Tibial artery (tissue), 4 donors: ENCODE results near the gene MYO5A.

ENCODE experiments used
- DNase-seq, 2 donors: peaks; one replicate each; pipeline ENCODE4 v3.0.0-alpha.2; 2019
- H3K27ac ChIP-seq, 2 donors: fragments of 200-600 bp; sonication (generic) in 1 of 2; 1 replicate in 1 of 2; 2 replicates in 1 of 2; pipeline ENCODE4 v1.5.1; 2018 to 2019; ENCODE audit warnings: mild to moderate bottlenecking in 1 of 2
- H3K27me3 ChIP-seq, 2 donors: fragments of 200-600 bp; sonication (generic) in 1 of 2; one replicate each; pipeline versions ENCODE4 v1.5.1 to v1.6.0; 2016 to 2019
- H3K36me3 ChIP-seq, 3 donors: fragments of 200-600 bp; sonication (generic) in 2 of 3; one replicate each; pipeline ENCODE4 v1.5.1; 2016 to 2019; ENCODE audit warnings: mild to moderate bottlenecking in 2 of 3
- H3K4me1 ChIP-seq, 4 donors: fragments of 200-600 bp; sonication (generic) in 2 of 4; 1 replicate in 3 of 4; 2 replicates in 1 of 4; pipeline ENCODE4 v1.5.1; 2016 to 2019
- H3K4me3 ChIP-seq, 2 donors: fragments of 200-600 bp; sonication (generic) in 1 of 2; 1 replicate in 1 of 2; 2 replicates in 1 of 2; pipeline ENCODE4 v1.5.1; 2018 to 2019; ENCODE audit warnings: mild to moderate bottlenecking in 2 of 2
- H3K9me3 ChIP-seq, 3 donors: fragments of 200-600 bp; sonication (generic) in 1 of 3; one replicate each; pipeline ENCODE4 v1.5.1; 2016 to 2019
- intact Hi-C: fragments of 100-400 bp; cut with DNase I; formaldehyde crosslinking; loops from one replicate; pipeline ENCODE4 v1.15.0; 2023; ENCODE audit warnings: low total_unique reads
- TF ChIP-seq, protein P1 (sequence below), 2 experiments: fragments of 200-600 bp in 1 of 2; fragments of 450-650 bp in 1 of 2; IDR thresholded peaks; one replicate each; pipeline ENCODE4 v1.5.1; 2017 to 2019; ENCODE audit warnings: antibody characterized with exemption in 2 of 2, mild to moderate bottlenecking in 1 of 2, moderate library complexity in 1 of 2

Gene MYO5A

DNA sequence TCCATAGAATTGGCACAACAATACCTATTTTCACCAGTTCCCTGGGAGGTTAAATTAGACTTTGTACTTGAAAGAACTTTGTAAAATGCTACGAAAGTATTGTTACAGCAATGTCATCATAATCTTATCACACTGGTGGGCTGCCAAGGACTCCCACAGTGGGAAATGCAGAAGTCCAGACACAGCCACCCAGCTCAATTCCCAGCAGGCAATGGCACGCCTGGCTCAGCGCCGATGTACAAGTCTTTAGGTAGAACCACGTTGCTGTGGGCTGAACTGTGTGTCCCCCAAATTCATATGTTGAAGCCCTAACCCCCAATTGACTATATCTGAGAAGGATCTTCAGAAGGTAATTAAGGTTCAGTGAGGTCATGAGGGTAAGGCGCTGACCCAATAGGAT is 245.4 kb downstream of the MYO5A start:
- no peaks in the 10 kb centered on the region for H3K4me1 ChIP-seq
- peaks cover 0 to 6% (median 0%) of the 10 kb centered on the region in 3 donors for H3K36me3 ChIP-seq
- H3K27ac ChIP-seq = no peak overlapping the region
- DNase-seq = no peak
- H3K4me3 ChIP-seq = no peak overlapping the region
- peaks cover 0 to 5% of the 10 kb centered on the region in 2 donors for H3K27me3 ChIP-seq
- TF ChIP-seq, protein P1, sequence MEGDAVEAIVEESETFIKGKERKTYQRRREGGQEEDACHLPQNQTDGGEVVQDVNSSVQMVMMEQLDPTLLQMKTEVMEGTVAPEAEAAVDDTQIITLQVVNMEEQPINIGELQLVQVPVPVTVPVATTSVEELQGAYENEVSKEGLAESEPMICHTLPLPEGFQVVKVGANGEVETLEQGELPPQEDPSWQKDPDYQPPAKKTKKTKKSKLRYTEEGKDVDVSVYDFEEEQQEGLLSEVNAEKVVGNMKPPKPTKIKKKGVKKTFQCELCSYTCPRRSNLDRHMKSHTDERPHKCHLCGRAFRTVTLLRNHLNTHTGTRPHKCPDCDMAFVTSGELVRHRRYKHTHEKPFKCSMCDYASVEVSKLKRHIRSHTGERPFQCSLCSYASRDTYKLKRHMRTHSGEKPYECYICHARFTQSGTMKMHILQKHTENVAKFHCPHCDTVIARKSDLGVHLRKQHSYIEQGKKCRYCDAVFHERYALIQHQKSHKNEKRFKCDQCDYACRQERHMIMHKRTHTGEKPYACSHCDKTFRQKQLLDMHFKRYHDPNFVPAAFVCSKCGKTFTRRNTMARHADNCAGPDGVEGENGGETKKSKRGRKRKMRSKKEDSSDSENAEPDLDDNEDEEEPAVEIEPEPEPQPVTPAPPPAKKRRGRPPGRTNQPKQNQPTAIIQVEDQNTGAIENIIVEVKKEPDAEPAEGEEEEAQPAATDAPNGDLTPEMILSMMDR (IDR thresholded peaks at IDR 0.05) = no peak
- no peaks in the 10 kb centered on the region for H3K9me3 ChIP-seq
- intact Hi-C loops = no loop called here

DNA sequence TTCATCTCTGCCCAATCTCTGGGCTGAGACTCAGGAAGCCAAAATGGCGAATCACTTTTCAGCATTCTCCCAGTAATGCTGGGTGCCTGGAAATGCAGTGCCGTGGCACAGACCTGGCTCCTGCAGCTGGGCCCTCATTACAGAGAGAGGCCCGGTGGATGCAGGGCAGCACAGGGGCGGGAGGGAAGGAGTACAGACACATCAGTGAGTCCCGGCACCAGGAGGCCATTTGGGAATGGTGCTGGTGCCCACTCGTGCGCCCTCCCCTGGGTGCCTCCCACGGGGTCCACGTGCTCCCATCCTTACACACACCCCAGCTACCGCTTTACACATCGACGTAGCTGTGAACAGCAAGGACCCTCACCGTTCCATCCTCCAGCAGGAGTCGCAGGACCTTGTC is 246.3 kb downstream of the MYO5A start:
- H3K27ac ChIP-seq = no peak overlapping the region
- peaks cover 0 to 14% (median 0%) of the 10 kb centered on the region in 3 donors for H3K36me3 ChIP-seq
- intact Hi-C loops = no loop called here
- DNase-seq = no peak
- no peak overlapping the region for H3K4me3 ChIP-seq
- TF ChIP-seq, protein P1 (IDR thresholded peaks at IDR 0.05) = no peak
- H3K27me3 ChIP-seq = peaks cover 0 to 5% of the 10 kb centered on the region in 2 donors
- no peaks in the 10 kb centered on the region for H3K4me1 ChIP-seq
- H3K9me3 ChIP-seq = no peaks in the 10 kb centered on the region

DNA sequence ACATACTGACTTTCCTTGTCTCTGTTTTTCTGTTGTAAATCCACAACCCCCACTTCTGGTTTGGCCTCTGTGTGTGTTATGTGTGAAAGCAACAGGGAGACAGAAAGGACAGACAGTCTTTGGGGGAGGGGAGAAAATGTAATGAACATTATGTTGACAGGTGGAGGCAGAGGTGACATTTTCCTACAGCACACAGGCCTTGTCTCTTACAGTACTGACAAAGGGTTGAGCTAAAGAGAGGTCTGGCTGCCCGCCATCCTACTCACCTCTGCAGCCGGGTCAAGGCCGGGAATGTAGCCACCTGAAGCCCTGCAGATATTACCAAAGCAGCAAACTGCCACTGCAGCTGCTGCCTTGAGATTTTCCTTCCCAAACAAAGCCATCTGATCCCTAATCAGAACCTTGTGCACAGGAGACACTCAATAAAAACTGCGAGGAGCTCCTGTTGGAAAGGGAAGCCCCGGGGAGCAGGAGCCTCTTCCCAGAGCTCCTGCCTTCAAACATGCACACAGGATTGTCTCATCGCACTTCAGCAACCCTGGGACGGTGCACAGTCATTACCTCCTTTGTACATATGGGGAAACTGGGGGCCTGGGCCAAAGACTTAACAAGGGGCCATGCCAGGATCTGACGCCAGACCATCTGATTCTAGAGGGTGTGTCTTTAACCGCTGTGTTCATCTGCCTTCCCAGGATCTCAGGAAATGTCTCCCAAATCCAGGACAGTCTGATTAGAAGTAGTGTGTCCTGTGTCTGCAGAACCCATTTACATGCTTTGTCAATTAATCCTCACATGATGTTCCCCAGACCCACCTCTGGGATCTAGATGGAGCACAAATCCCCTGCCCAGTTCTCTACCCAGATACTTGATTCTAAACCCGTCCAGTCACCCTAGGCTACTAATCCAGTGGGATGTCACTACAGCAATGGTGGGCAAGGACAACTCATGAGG is 247.3 kb downstream of the MYO5A start:
- Histone ChIP-seq H3K27me3 (peaks cover 0 to 5% of the 10 kb centered on the region in 2 donors), H3K9me3 (no peaks in the 10 kb centered on the region), H3K27ac (no peak overlapping the region), H3K4me3 (no peak overlapping the region), H3K36me3 (peaks cover 0 to 18% (median 0%) of the 10 kb centered on the region in 3 donors), H3K4me1 (no peaks in the 10 kb centered on the region)
- intact Hi-C loops = no loop called here
- no peak for DNase-seq
- TF ChIP-seq, protein P1 (IDR thresholded peaks at IDR 0.05) = no peak

DNA sequence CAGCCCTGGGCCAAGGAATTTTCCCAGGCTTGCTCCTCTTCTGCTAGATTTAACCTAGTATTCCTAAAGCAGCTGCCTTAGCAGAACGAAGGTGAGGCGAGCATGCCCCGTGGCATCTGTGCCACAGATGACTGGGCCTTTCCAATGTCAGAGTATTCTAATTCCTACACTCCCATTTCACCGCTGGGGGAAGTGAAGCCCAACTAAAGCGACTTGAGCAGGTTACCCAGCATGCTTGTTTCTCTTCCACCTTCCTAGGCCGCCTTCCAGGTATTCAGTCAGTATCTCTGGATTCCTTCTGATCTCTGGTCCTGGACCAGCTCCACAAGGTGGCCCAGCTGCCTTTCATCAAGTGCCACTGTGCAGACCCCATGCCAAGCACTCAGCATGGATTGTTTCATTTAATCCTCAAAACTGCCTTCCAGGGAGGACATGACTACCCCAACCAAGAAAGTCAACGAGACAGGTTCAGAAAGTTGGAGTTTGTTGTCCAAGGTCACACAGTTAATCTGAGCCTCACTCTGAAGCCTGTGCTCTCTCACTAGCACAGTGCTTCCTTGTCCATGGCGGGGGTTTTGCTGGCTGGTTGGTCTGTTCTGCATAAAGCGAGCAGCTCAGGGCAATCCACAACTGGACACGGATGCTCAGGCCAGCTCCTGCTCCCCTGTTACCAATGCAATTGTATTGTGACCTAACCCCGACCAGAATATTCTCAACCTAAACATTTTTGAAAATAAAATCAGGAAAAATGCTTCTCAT is 248.2 kb downstream of the MYO5A start:
- TF ChIP-seq, protein P1 (IDR thresholded peaks at IDR 0.05) = no peak
- DNase-seq = no peak
- Histone ChIP-seq H3K4me1 (no peaks in the 10 kb centered on the region), H3K9me3 (no peaks in the 10 kb centered on the region), H3K27ac (no peak overlapping the region), H3K27me3 (peaks cover 0 to 5% of the 10 kb centered on the region in 2 donors), H3K36me3 (peaks cover 0 to 18% (median 0%) of the 10 kb centered on the region in 3 donors), H3K4me3 (no peak overlapping the region)
- intact Hi-C loops = no loop called here

DNA sequence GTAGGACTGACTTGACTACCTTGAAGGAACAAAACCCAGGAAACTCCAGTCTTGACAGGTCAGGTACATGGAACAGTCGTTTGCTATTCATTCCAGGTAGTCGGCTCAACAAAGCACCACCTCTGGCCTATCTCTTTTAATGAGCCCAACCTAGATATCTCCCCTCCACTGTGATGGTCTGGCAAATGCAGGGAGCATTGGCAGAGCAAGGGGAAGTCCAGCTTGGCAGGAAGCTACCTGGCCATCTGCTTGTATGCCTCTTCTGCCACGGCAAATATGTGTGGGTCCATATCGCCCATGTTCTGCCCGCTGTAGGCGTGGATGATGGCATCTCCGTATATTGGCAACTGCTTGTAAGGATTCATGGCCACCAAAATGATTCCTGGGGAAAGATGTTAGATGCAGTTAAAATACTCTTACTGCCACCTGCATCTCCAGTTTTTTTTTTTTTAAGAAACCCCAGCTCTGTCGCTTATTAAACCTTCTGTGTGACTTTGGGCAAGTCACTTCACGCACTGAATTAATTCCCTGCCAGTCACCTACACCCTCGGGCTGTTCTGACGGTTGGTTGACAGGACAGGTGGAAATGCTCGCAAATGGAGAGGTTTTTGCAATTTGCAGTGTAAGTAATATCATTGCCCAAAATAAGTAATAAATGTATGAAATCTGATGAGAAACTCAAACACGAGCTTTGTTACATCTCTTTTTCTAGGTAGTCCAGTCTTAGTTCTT is 249.9 kb downstream of the MYO5A start:
- H3K9me3 ChIP-seq = no peaks in the 10 kb centered on the region
- no peaks in the 10 kb centered on the region for H3K4me1 ChIP-seq
- TF ChIP-seq, protein P1 (IDR thresholded peaks at IDR 0.05) = no peak
- no peak for DNase-seq
- H3K4me3 ChIP-seq = no peak overlapping the region
- H3K27ac ChIP-seq = no peak overlapping the region
- H3K36me3 ChIP-seq = peaks cover 0 to 22% (median 0%) of the 10 kb centered on the region in 3 donors
- H3K27me3 ChIP-seq = peaks cover 0 to 5% of the 10 kb centered on the region in 2 donors
- intact Hi-C loops = no loop called here
